A673 (cell line): ENCODE measurements around the gene PHLDB2. TPM values are rescaled to one million over a fixed set of nuclear protein-coding genes. Genes with fewer than 3 reads are reported as not detected.

Experiments used
- BruUV-seq: library from RNA; stranded (reverse); fragments of 400-500 nt; replicated peaks from 2 replicates; lab custom pipeline; 2021; lab: Mats Ljungman, UMichigan
- CTCF ChIA-PET: fragments of 300-600 bp; sonication (Branson Sonifier 250); formaldehyde crosslinking; loops from one replicate; lab custom pipeline; 2022; ENCODE audit warnings: antibody characterized with exemption; lab: Charles Lee
- POLR2A ChIA-PET: fragments of 300-600 bp; sonication (Branson Sonifier 250); formaldehyde crosslinking; loops from one replicate; lab custom pipeline; 2022; ENCODE audit warnings: antibody characterized with exemption; ENCODE audit not compliant: low non-redundant PET; lab: Charles Lee
- DNase-seq: peaks from one replicate; pipeline ENCODE4 v3.0.0-alpha.2; 2015; ENCODE audit warnings: low spot score
- H3K27ac ChIP-seq: fragments of 200-600 bp; sonication (generic); 2 replicates; pipeline ENCODE4 v1.5.1; 2016; ENCODE audit warnings: mixed run types, low read depth, mild to moderate bottlenecking, mixed read lengths, antibody characterized with exemption, low read length; ENCODE audit not compliant: poor library complexity, severe bottlenecking
- H3K27me3 ChIP-seq: fragments of 200-600 bp; sonication (generic); replicated peaks from 2 replicates; pipeline ENCODE4 v1.6.1; 2017; ENCODE audit warnings: mixed run types, low read depth, mild to moderate bottlenecking, mixed read lengths, antibody characterized with exemption, low read length; ENCODE audit not compliant: insufficient read depth, poor library complexity
- H3K36me3 ChIP-seq: fragments of 200-600 bp; sonication (generic); 2 replicates; pipeline ENCODE4 v1.6.1; 2016; ENCODE audit warnings: mixed run types, mild to moderate bottlenecking, mixed read lengths, antibody characterized with exemption, low read length; ENCODE audit not compliant: insufficient read depth, poor library complexity, severe bottlenecking
- H3K4me1 ChIP-seq: fragments of 200-600 bp; sonication (generic); 2 replicates; pipeline ENCODE4 v1.6.1; 2017; ENCODE audit warnings: mixed run types, mild to moderate bottlenecking, mixed read lengths, antibody characterized with exemption, low read length; ENCODE audit not compliant: insufficient read depth, poor library complexity, severe bottlenecking
- H3K4me3 ChIP-seq: fragments of 200-600 bp; sonication (generic); 2 replicates; pipeline ENCODE4 v1.5.1; 2016; ENCODE audit warnings: low read depth, mixed run types, mild to moderate bottlenecking, mixed read lengths, low read length; ENCODE audit not compliant: poor library complexity, severe bottlenecking
- H3K9me3 ChIP-seq: fragments of 200-600 bp; sonication (generic); 2 replicates; pipeline ENCODE4 v1.6.1; 2016; ENCODE audit warnings: mixed run types, low read depth, mild to moderate bottlenecking, mixed read lengths, antibody characterized with exemption, low read length; ENCODE audit not compliant: poor library complexity, severe bottlenecking
- EZH2 ChIP-seq: fragments of 200-600 bp; sonication (generic); IDR thresholded peaks from 2 replicates; pipeline ENCODE4 v1.6.1; 2017; ENCODE audit warnings: borderline replicate concordance, low read depth, mild to moderate bottlenecking, mixed read lengths, antibody characterized with exemption, low read length; ENCODE audit not compliant: poor library complexity, severe bottlenecking
- intact Hi-C: fragments of 100-400 bp; cut with micrococcal nuclease; formaldehyde crosslinking; loops from one replicate; pipeline ENCODE4 v1.10.0; 2022; ENCODE audit not compliant: unreplicated experiment
- total RNA-seq: library from RNA; stranded (reverse); gene quantifications from 2 replicates; pipeline ENCODE4 v1.2.3, GENCODE V29; 2021
- TF ChIP-seq, protein P1 (sequence below): fragments of 300-800, 200-600 bp; sonication (generic); conservative IDR thresholded peaks from 2 replicates; pipeline ENCODE4 v1.5.1; 2017; ENCODE audit warnings: low read depth, mild to moderate bottlenecking, antibody characterized with exemption, low read length, moderate library complexity, mixed read lengths

PHLDB2 gene
- total RNA-seq, 1 experiment from 2014 or later: 13.1 TPM

DNA sequence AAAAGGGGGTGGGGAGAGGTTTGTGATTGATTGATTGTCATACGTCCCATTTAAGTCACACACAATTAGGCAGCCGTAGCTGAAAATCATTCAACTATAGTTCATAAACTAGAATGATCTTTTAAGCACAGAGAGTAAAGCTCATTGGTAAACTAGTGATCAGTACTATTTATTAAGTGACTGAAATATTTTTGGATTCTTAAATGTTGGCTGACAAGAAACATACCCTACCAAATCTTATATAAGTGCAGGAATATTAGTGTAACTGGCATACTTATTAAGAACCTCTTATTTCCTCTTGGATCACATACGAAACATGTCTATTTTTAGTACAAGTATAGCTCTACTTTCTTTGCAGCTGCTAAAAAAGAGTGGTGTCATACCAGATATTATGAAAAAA lies 111.3 kb downstream of the PHLDB2 start:
- no peak overlapping the region for H3K4me3 ChIP-seq
- TF ChIP-seq, protein P1, sequence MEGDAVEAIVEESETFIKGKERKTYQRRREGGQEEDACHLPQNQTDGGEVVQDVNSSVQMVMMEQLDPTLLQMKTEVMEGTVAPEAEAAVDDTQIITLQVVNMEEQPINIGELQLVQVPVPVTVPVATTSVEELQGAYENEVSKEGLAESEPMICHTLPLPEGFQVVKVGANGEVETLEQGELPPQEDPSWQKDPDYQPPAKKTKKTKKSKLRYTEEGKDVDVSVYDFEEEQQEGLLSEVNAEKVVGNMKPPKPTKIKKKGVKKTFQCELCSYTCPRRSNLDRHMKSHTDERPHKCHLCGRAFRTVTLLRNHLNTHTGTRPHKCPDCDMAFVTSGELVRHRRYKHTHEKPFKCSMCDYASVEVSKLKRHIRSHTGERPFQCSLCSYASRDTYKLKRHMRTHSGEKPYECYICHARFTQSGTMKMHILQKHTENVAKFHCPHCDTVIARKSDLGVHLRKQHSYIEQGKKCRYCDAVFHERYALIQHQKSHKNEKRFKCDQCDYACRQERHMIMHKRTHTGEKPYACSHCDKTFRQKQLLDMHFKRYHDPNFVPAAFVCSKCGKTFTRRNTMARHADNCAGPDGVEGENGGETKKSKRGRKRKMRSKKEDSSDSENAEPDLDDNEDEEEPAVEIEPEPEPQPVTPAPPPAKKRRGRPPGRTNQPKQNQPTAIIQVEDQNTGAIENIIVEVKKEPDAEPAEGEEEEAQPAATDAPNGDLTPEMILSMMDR: no peak
- TF ChIP-seq EZH2: no peak
- DNase-seq: no peak
- intact Hi-C loops: no loop called here
- H3K27me3 ChIP-seq: no peaks in the 10 kb centered on the region
- no TSS peak for BruUV-seq
- H3K27ac ChIP-seq: no peak overlapping the region
- CTCF ChIA-PET: no interaction called here
- H3K9me3 ChIP-seq: no peaks in the 10 kb centered on the region
- POLR2A ChIA-PET: interaction anchor here (0.7 kb wide), 1 partner anchor 249 kb away, joined by 3 read pairs; no protein-coding TSS in a partner anchor
- H3K36me3 ChIP-seq: no peaks in the 10 kb centered on the region
- H3K4me1 ChIP-seq: peaks cover 7% of the 10 kb centered on the region

DNA sequence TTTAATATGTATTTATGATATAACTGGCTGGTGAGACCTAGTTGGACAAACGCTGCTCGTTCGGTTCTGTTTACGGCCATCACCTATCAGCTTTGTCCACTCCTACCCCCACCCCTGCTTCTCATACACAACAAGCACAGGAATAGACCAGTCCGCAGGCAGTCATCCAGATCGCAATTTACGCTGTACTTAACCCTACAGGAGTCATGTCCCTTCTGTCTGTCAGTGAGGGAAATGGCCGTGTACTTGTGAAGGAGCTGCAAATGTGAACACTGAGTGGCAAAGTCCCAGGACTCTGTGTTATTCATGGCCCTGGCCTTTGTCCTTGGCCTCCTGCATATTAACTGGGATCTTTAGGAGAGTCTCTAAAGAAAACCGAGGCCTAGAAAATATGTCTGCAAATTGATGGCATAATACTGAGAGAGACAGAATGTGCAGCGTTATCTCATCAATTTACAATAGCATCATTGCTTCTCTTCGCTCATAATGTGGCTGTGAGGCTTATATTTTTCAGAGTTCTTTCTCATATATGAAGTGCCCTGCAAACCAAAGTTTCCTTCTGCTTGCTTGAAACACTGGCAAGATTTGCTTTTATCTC lies 112.6 kb downstream of the PHLDB2 start:
- H3K27ac ChIP-seq: no peak overlapping the region
- TF ChIP-seq, protein P1: no peak
- no peak for TF ChIP-seq EZH2
- ChIA-PET POLR2A (no interaction called here), CTCF (no interaction called here)
- no peak for DNase-seq
- no TSS peak for BruUV-seq
- intact Hi-C loops: no loop called here
- H3K9me3 ChIP-seq: no peaks in the 10 kb centered on the region
- H3K4me1 ChIP-seq: peaks cover 7% of the 10 kb centered on the region
- no peak overlapping the region for H3K4me3 ChIP-seq
- H3K36me3 ChIP-seq: no peaks in the 10 kb centered on the region
- H3K27me3 ChIP-seq: no peaks in the 10 kb centered on the region

DNA sequence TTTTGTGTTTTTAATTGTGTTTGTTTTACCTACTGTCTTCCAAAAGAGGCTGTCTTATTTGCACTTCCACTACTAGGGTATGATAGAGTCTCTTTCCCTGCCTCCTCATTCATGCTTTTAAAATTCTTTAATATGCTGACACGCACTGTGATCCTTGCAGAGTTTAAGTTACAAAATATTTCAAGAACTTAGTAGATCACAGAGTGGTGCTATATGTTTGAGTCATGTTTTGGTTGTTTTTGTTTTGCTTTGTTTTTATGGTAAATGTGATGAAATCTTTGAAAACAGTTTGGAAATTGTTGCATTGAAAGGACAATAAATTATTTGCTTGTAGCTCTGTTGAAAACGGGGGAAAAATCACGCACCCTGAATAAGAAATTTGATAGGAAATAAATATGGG lies 113.8 kb downstream of the PHLDB2 start:
- H3K4me1 ChIP-seq: no peaks in the 10 kb centered on the region
- POLR2A ChIA-PET: no interaction called here
- no peaks in the 10 kb centered on the region for H3K9me3 ChIP-seq
- intact Hi-C loops: no loop called here
- DNase-seq: no peak
- H3K36me3 ChIP-seq: no peaks in the 10 kb centered on the region
- no TSS peak for BruUV-seq
- H3K27ac ChIP-seq: no peak overlapping the region
- TF ChIP-seq EZH2: no peak
- TF ChIP-seq, protein P1: no peak
- CTCF ChIA-PET: no interaction called here
- H3K4me3 ChIP-seq: no peak overlapping the region
- no peaks in the 10 kb centered on the region for H3K27me3 ChIP-seq
